SK-N-MC (cell line): ENCODE results near the gene E2F4.

ENCODE experiments used
- EZH2 ChIP-seq: fragments of 200-600 bp; sonication (generic); IDR thresholded peaks from one replicate; pipeline ENCODE4 v1.6.1; 2017; ENCODE audit warnings: antibody characterized with exemption
- POLR2AphosphoS5 ChIP-seq: IDR thresholded peaks from 2 replicates; pipeline ENCODE4 v1.6.1; 2012; ENCODE audit warnings: mild to moderate bottlenecking, low read depth, low read length, borderline replicate concordance

GRCh38 chr16:67211674-67212073 is 19.7 kb downstream of the E2F4 start:
- TF ChIP-seq POLR2AphosphoS5 = no peak
- no peak for TF ChIP-seq EZH2
